GM23338 (cell line): ENCODE data around the gene ARMC9. TPM values are rescaled to one million over a fixed set of nuclear protein-coding genes. Genes with fewer than 3 reads are reported as not detected.
"Not testable (repeated sequence)": the region's sequence is repeated elsewhere in the genome, so short reads cannot be mapped to it uniquely, and the experiment has no call there.

ENCODE experiments used
- ATAC-seq: fragments of 200-7000 bp; cut with Tn5 transposase; 3 replicates; pipeline ENCODE4 v1.9.1; 2020
- DNase-seq: peaks from one replicate; pipeline ENCODE4 v3.0.0-alpha.2; 2015; ENCODE audit warnings: low spot score
- H2AFZ ChIP-seq: fragments of 200-600 bp; sonication (generic); 2 replicates; pipeline ENCODE4 v1.8.0; 2016; ENCODE audit warnings: antibody characterized with exemption, mild to moderate bottlenecking, moderate library complexity
- H3F3A ChIP-seq: fragments of 200-600 bp; sonication (generic); replicated peaks from 2 replicates; pipeline ENCODE4 v1.8.0; 2017; ENCODE audit warnings: antibody characterized with exemption, mixed run types, low read depth
- H3K27ac ChIP-seq: fragments of 200-600 bp; sonication (generic); 2 replicates; pipeline ENCODE4 v1.6.1; 2016; ENCODE audit warnings: low read depth
- H3K27me3 ChIP-seq: fragments of 200-600 bp; sonication (generic); 2 replicates; pipeline ENCODE4 v1.8.0; 2016; ENCODE audit warnings: mild to moderate bottlenecking, mixed run types, moderate library complexity; ENCODE audit not compliant: insufficient read depth
- H3K36me3 ChIP-seq: fragments of 200-600 bp; sonication (generic); 2 replicates; pipeline ENCODE4 v1.8.0; 2016; ENCODE audit warnings: mild to moderate bottlenecking; ENCODE audit not compliant: insufficient read depth
- H3K4me1 ChIP-seq: fragments of 200-600 bp; sonication (generic); 2 replicates; pipeline ENCODE4 v1.8.0; 2016; ENCODE audit warnings: mild to moderate bottlenecking, moderate library complexity; ENCODE audit not compliant: insufficient read depth
- H3K4me2 ChIP-seq: fragments of 200-600 bp; sonication (generic); 2 replicates; pipeline ENCODE4 v1.7.1; 2017; ENCODE audit warnings: mixed run types
- H3K4me3 ChIP-seq: fragments of 200-600 bp; sonication (generic); 2 replicates; pipeline ENCODE4 v1.6.1; 2016; ENCODE audit warnings: mixed run types
- H3K79me2 ChIP-seq: fragments of 200-600 bp; sonication (generic); replicated peaks from 2 replicates; pipeline ENCODE4 v1.8.0; 2017; ENCODE audit warnings: mild to moderate bottlenecking; ENCODE audit not compliant: insufficient read depth
- H3K9me2 ChIP-seq: fragments of 200-600 bp; sonication (generic); 2 replicates; pipeline ENCODE4 v1.8.0; 2017; ENCODE audit not compliant: insufficient read depth
- H4K20me1 ChIP-seq: fragments of 200-600 bp; sonication (generic); replicated peaks from 2 replicates; pipeline ENCODE4 v1.8.0; 2017; ENCODE audit warnings: mild to moderate bottlenecking; ENCODE audit not compliant: insufficient read depth
- H3K27ac Mint-ChIP-seq: 2 replicates; pipeline ENCODE4 v1.8.0; 2020; ENCODE audit warnings: inconsistent platforms, mild to moderate bottlenecking, moderate library complexity, mixed read lengths
- H3K27me3 Mint-ChIP-seq: 3 replicates; pipeline ENCODE4 v1.8.0; 2022; ENCODE audit warnings: low read depth, mild to moderate bottlenecking, moderate library complexity, mixed read lengths, inconsistent platforms; ENCODE audit not compliant: insufficient read depth, poor library complexity
- H3K36me3 Mint-ChIP-seq: 3 replicates; pipeline ENCODE4 v1.8.0; 2021; ENCODE audit warnings: low read depth, mild to moderate bottlenecking, inconsistent platforms, moderate library complexity, mixed read lengths
- H3K4me1 Mint-ChIP-seq: 3 replicates; pipeline ENCODE4 v1.8.0; 2020; ENCODE audit warnings: mild to moderate bottlenecking, inconsistent platforms, mixed read lengths
- H3K4me3 Mint-ChIP-seq: 3 replicates; pipeline ENCODE4 v1.8.0; 2021; ENCODE audit warnings: moderate library complexity, mild to moderate bottlenecking, inconsistent platforms, mixed read lengths
- H3K9me3 Mint-ChIP-seq: 3 replicates; pipeline ENCODE4 v1.8.0; 2020; ENCODE audit warnings: moderate library complexity, mild to moderate bottlenecking, inconsistent platforms, mixed read lengths
- CTCF ChIP-seq, 2 experiments: fragments of 200-600 bp in 1 of 2; sonication (generic) in 1 of 2; conservative IDR thresholded peaks; 2 replicates each; pipeline versions ENCODE4 v1.5.1 to v1.6.1; 2016 to 2017; ENCODE audit warnings: antibody characterized with exemption in 2 of 2, low read depth in 2 of 2, mild to moderate bottlenecking in 2 of 2, moderate library complexity in 1 of 2
- ETS1 ChIP-seq: IDR thresholded peaks from 2 replicates; pipeline ENCODE4 v1.6.1; 2016; ENCODE audit warnings: antibody characterized with exemption
- EZH2 ChIP-seq: fragments of 200-600 bp; sonication (generic); IDR thresholded peaks from one replicate; pipeline ENCODE4 v1.8.0; 2017; ENCODE audit warnings: antibody characterized with exemption, mild to moderate bottlenecking, low read depth; ENCODE audit not compliant: unreplicated experiment
- JUNB ChIP-seq: IDR thresholded peaks from one replicate; pipeline ENCODE4 v1.6.1; 2016; ENCODE audit warnings: antibody characterized with exemption; ENCODE audit not compliant: unreplicated experiment
- NANOG ChIP-seq: IDR thresholded peaks from 2 replicates; pipeline ENCODE4 v1.6.1; 2016; ENCODE audit warnings: antibody characterized with exemption, borderline replicate concordance
- POLR2AphosphoS5 ChIP-seq: IDR thresholded peaks from 2 replicates; pipeline ENCODE4 v1.6.1; 2016; ENCODE audit warnings: antibody characterized with exemption, low read depth
- REST ChIP-seq: IDR thresholded peaks from one replicate; pipeline ENCODE4 v1.6.1; 2018; ENCODE audit warnings: antibody characterized with exemption; ENCODE audit not compliant: unreplicated experiment
- STAT1 ChIP-seq: IDR thresholded peaks from one replicate; pipeline ENCODE4 v1.6.1; 2016; ENCODE audit warnings: antibody characterized with exemption; ENCODE audit not compliant: unreplicated experiment
- ZNF331 ChIP-seq: fragments of 250-450 bp; sonication (Bioruptor Pico); IDR thresholded peaks from 2 replicates; pipeline ENCODE4 v1.5.0; 2020; ENCODE audit warnings: low read depth, mild to moderate bottlenecking, moderate library complexity
- polyA plus RNA-seq: library from polyadenylated mRNA; unstranded; fragments of >200 nt; fragmentation: Nextera tagmentation; extraction: Ambion mirVana; gene quantifications from 2 replicates; pipeline ENCODE4 v1.2.1, GENCODE V29; 2016
- total RNA-seq: library from RNA; depleted of rRNA; stranded (reverse); fragments of >200 nt; shearing (Covaris generic); gene quantifications from 2 replicates; pipeline ENCODE4 v1.2.3, GENCODE V29; 2014

The ARMC9 gene
- total and polyA plus RNA-seq, 2 experiments from 2014 or later: 29.2 to 56.0 TPM

- H3K36me3 ChIP-seq, H3K9me2 ChIP-seq, H3K27ac Mint-ChIP-seq, ATAC-seq, DNase-seq, H4K20me1 ChIP-seq, H3K4me3 Mint-ChIP-seq, H3K27me3 ChIP-seq, H3K79me2 ChIP-seq, H2AFZ ChIP-seq, H3K4me3 ChIP-seq, H3K4me2 ChIP-seq, H3F3A ChIP-seq: not testable (repeated sequence)
- Histone ChIP-seq H3K27ac (peak overlapping the region; percentile 70; the same call in 1 of the 2 replicates), H3K4me1 (peaks cover 33% of the 10 kb centered on the region)
- peaks cover 27% of the 10 kb centered on the region for H3K9me3 Mint-ChIP-seq
- peaks cover 52% of the 10 kb centered on the region for H3K4me1 Mint-ChIP-seq
- peaks cover 16% of the 10 kb centered on the region for H3K27me3 Mint-ChIP-seq
- peaks cover 26% of the 10 kb centered on the region for H3K36me3 Mint-ChIP-seq
- TF ChIP-seq CTCF (conservative IDR thresholded peaks at IDR 0.05; ENCODE audit: low read depth in 2 of 2): peak; percentile 32 to 37; a peak in 3 of 4 replicates
Observed at GRCh38 chr2:231408304-231408703, 209.9 kb downstream of the ARMC9 start.

- Mint-ChIP-seq H3K36me3 (peaks cover 26% of the 10 kb centered on the region), H3K27ac (peak overlapping the region; percentile 99; the same call in 1 of the 2 replicates), H3K9me3 (peaks cover 27% of the 10 kb centered on the region), H3K4me1 (peaks cover 59% of the 10 kb centered on the region), H3K27me3 (peaks cover 16% of the 10 kb centered on the region), H3K4me3 (no peak overlapping the region)
- TF ChIP-seq POLR2AphosphoS5: no peak
- Histone ChIP-seq H3K4me3 (no peak overlapping the region), H3K27ac (peak overlapping the region; percentile 96), H3K9me2 (no peaks in the 10 kb centered on the region), H3K4me2 (no peak overlapping the region), H2AFZ (no peak overlapping the region), H3K79me2 (no peaks in the 10 kb centered on the region), H4K20me1 (no peaks in the 10 kb centered on the region), H3K36me3 (no peaks in the 10 kb centered on the region), H3K27me3 (no peaks in the 10 kb centered on the region), H3K4me1 (peaks cover 46% of the 10 kb centered on the region), H3F3A (peaks cover 10% of the 10 kb centered on the region; the same call in 1 of the 2 replicates)
- no peak for DNase-seq
- no peak for ATAC-seq
Observed at GRCh38 chr2:231409776-231410175, 211.3 kb downstream of the ARMC9 start.

GRCh38 chr2:231410293-231411004 is 212.0 kb downstream of the ARMC9 start:
- Mint-ChIP-seq H3K9me3 (peaks cover 27% of the 10 kb centered on the region), H3K4me1 (peaks cover 53% of the 10 kb centered on the region), H3K36me3 (peaks cover 29% of the 10 kb centered on the region), H3K27me3 (peaks cover 16% of the 10 kb centered on the region), H3K27ac (peak overlapping the region; percentile 99), H3K4me3 (peak overlapping the region; percentile 70)
- peak overlapping the region; percentile 83 for H3K4me2 ChIP-seq
- peaks cover 41% of the 10 kb centered on the region for H3K4me1 ChIP-seq
- no peaks in the 10 kb centered on the region for H4K20me1 ChIP-seq
- H3K79me2 ChIP-seq: no peaks in the 10 kb centered on the region
- no peaks in the 10 kb centered on the region for H3K27me3 ChIP-seq
- peak; percentile 40 for ATAC-seq
- H3K9me2 ChIP-seq: no peaks in the 10 kb centered on the region
- H2AFZ ChIP-seq: no peak overlapping the region
- DNase-seq: peak; percentile 94
- peak overlapping the region; percentile 96 for H3K27ac ChIP-seq
- peaks cover 10% of the 10 kb centered on the region; the same call in 1 of the 2 replicates for H3F3A ChIP-seq
- H3K36me3 ChIP-seq: no peaks in the 10 kb centered on the region
- H3K4me3 ChIP-seq: peak overlapping the region; percentile 55; the same call in 1 of the 2 replicates
- peak; percentile 90 to 97 for TF ChIP-seq CTCF (conservative IDR thresholded peaks at IDR 0.05; ENCODE audit: low read depth in 2 of 2)
- TF ChIP-seq STAT1: no peak
- no peak for TF ChIP-seq JUNB
- no peak for TF ChIP-seq EZH2
- no peak for TF ChIP-seq REST
- no peak for TF ChIP-seq ETS1
- peak; percentile 96 for TF ChIP-seq NANOG
- TF ChIP-seq ZNF331 (CRISPR knock-in tag): no peak
- TF ChIP-seq POLR2AphosphoS5: peak; percentile 21; the same call in 1 of the 2 replicates
